HG02943 (cell line): ENCODE measurements around the gene ACADS.

Experiments
- ATAC-seq: cut with Tn5 transposase; IDR thresholded peaks from one replicate; pipeline ENCODE4 v1.9.1; 2021; ENCODE audit warnings: mild to moderate bottlenecking, low read depth, moderate library complexity; ENCODE audit not compliant: unreplicated experiment

The ACADS gene

DNA sequence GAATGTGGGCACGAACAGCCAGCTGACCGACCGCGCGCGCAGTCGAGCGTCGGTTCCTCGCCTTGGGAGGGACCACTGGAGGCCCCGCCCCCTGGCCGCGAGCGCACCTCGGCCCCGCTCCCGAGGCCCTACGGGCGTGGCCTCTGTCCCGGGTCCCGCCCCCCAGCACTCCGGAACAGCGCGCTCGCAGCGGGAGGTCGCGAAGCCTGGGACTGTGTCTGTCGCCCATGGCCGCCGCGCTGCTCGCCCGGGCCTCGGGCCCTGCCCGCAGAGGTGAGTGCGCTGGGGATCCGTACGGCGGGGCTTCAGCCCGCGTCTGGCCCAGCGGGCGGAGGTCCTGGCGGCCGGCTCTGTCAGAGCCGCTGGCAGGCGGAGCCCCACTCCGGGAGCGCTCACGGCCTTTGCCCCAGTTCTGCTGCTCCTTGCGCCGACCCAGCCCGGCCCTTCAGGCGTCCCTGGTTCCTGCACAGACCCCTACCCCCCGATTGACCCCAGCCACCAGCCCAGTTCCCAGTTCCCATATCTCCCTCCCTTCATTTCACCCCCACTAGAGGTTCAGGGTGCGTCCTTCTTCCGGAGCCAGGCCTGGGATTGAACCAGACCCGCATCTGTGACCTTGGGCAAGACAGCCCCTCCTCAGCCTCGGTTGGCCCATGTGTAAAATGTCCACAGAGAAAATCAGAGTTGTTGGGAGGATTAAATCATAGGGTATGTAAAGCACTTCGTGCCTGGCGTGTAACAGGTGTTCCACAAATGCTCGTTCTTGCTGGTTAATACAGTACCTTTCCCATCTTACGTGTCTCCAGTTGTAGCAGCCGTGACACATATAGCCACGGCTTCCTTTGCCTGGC lies at the start of gene ACADS:
Gene ACADS (plus strand): TSS at position 168 of the 851 bp plus-strand sequence. CDS start 60 bp downstream, at position 228.
- ATAC-seq = peak; percentile 78

DNA sequence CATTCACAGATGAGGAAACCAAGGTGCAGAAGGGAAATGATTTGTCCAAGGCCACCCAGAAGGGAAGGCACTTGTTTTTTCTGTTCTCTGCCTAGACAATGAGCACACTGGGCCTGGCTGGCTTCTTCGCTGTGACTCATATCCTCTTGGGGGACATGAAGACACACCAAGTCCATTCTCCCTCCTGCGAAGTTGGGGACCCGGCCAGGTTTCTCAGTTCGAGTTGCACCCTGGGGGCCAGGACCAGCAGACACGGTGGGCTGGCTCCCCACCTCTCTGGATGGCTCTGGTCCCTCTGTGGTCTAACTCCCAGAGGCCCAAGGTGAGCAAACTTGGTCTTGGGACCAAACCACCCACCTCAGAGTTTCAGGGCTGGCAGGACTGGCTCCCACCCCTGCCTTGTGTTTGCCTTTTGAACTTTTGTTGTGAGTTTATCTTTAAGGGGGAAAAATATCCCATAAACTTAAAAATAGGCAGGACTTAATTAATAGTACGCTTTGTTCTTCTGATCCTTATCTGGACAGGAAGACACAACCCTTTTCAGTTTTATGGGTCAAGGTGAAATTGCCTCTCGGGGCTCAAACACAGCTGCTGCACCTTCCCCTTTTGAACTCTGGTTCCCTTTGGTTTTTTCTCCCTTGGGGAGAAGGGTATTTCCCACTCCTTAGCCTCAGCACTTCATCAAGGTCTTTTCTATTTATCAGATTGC lies 47.7 kb upstream of the ACADS start:
- no peak for ATAC-seq

GRCh38 chr12:120678572-120678971 lies 47.1 kb upstream of the ACADS start:
- ATAC-seq = no peak

GRCh38 chr12:120680165-120680738 lies 45.4 kb upstream of the ACADS start:
- no peak for ATAC-seq

- no peak for ATAC-seq
These were observed 41.1 kb upstream of the ACADS start for GRCh38 chr12:120684523-120684932.

- ATAC-seq = no peak
These were observed 40.1 kb upstream of the ACADS start for GRCh38 chr12:120685522-120685921.

- ATAC-seq = peak; percentile 70
These were observed 39.4 kb upstream of the ACADS start for GRCh38 chr12:120686151-120686689.

GRCh38 chr12:120686690-120687577 lies 38.7 kb upstream of the ACADS start, which contains the start of gene MLEC:
MLEC (plus strand) TSS chr12:120687149; CDS start chr12:120687297, 148 bp downstream.
- ATAC-seq = peak; percentile 60

GRCh38 chr12:120687578-120688289 lies 37.9 kb upstream of the ACADS start:
- no peak for ATAC-seq

DNA sequence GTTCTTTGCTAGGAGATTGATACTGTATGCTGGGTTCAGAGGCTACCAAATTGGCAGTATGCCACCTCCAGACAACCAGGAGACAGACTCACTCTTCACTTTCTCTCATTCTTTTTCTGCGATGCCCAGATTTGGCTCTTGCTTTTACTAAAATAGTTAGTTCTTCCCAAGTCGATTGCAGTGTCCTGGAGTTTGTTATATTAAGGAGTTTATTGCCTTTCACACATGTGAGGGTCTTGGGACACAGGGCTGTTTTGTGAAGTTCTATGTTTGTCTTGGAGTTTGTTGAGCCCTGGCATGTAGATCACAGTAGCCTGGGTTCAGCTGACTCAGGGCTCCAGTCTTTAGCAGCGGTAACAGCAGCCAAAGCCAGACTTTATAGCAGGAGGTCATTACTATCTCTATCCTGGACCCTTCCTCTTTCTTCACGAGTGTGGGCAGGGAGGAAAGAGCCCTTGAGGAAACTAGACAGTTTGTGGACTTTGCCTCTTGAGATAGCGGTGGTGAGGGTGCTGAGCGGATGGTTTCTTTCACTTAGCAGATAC lies 37.0 kb upstream of the ACADS start:
- ATAC-seq = no peak

DNA sequence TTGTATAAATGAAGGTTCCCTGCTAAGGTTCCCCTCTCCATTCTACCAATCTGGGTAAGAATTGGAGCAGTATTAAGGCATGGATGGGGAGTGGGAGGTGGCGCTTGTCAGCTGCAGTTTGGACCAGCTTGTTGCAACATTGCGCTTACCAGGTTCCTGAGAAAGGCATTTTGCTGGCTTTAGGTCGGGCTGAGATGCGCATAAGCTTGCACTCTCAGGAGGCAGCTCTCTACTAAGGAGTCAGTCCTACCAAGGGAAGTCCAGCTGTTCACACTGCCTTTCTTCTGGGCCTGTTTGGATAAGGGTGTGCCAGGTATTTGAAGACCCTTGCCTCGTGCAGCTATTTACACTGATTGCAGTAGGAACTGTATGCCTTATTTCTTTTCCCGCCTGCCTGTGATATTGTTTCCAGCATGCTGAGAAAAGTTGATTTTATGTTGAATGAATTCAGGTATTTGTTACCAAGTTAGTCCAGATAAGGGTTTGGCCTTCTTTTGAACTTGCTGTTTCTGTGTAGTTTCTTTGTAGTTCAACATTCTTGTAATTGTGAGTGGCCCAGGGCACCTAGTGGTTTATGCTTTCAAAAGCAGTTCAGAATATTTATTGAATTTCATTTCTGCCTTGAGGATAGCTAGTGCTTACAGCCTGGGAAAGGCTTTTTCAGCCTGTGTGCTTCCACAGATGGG lies 36.1 kb upstream of the ACADS start:
- no peak for ATAC-seq

DNA sequence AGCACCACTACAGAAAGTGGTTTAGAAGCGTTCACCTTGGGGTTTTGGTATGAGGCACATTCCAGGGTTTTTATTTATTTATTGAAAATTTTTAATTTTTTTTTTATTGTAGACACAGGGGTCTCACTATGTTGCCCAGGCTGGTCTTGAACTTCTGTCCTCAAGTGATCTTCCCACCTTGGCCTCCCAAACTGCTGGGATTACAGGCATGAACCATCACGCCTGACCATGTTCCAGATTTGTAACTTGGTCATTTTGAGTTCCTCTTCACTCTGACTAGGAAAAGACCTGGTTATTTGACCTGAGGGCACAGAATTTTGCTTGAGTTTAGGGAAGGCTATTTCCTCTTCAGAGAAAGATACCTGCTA lies 35.6 kb upstream of the ACADS start:
- no peak for ATAC-seq

DNA sequence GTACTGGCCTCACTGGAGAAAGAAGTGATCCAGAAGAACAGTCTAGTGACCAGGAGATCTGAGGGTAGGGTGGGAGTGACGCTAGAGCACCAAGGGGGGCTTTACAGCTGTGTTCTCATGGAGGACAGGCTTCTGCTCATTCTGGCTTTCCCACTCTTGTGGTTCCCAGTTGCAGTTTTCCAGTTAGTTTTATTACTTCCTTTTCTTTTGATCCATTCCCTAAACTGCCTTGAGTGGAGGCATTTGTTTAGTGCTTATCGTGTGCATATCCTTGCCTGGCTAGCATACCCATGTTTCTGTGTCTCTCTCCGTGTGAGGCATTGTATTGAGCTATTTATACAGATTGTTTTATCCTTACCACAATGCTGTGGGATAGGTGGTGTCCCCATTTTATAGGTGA lies 34.6 kb upstream of the ACADS start:
- ATAC-seq = no peak

GRCh38 chr12:120692524-120693033 lies 33.0 kb upstream of the ACADS start:
- ATAC-seq = no peak

- no peak for ATAC-seq
These were observed 31.8 kb upstream of the ACADS start for GRCh38 chr12:120693848-120694247.

DNA sequence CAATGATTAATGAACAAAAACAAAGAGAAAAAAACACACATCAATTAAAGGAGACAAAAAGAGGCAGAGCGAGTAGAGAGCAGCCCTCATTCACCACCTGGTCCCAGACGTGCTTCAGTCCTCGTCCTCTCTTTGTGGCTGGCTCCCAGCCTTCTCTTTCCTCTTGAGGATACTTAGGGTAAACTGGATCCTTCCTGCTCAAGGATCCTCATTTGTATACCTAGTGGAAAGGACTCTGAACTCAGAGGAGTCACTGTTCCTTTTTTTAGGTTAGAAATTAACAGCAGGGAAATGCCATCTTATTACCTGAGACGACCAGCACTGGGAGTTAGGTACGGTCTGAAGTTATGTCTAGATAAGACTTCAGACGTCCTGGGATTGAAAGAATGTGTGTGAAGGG lies 29.0 kb upstream of the ACADS start:
- no peak for ATAC-seq

GRCh38 chr12:120697344-120697743 lies 28.3 kb upstream of the ACADS start:
- ATAC-seq = no peak

DNA sequence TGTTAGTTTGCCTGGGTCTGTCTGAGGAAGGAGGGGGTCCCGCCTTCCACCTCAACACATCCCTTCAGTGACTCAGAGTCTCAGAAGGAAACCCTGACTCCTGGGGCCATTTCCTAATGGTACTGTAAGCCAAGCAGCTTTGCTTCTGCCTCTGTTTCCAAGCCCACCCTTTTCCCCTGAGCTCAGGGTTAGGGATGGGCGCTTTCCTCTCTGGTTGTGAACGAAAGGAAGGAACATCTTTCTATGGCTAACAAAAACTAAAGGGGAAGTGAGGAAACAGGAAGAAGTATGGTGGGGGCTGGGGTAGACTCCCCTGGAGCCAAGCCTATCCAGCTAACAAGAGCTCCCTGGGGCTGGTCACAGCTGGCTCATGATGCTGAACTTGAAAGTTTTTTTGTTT lies 27.0 kb upstream of the ACADS start:
- ATAC-seq = no peak
